Measurements from ENCODE around the gene IGSF23.
"Not testable (repeated sequence)": the region's sequence is repeated elsewhere in the genome, so short reads cannot be mapped to it uniquely, and the experiment has no call there.

IGSF23 gene

DNA sequence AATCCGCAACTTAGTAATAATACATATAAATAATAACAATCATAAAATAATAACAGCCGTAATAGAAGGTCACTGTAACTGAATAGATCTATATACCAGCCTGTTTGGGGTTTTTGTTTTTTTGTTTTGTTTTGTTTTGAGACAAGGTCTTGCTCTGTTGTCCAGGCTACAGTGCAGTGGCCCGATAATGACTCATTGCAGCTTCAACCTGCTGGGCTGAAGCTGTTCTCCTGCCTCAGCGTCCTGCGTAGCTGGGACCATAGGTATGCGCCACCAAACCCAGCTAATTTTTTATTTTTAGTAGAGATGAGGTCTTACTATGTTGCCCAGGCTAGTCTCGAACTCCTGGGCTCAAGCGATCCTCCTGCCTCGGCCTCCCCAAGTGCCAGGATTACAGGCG lies 950 bp downstream of the IGSF23 start:
- no peak for DNase-seq

DNA sequence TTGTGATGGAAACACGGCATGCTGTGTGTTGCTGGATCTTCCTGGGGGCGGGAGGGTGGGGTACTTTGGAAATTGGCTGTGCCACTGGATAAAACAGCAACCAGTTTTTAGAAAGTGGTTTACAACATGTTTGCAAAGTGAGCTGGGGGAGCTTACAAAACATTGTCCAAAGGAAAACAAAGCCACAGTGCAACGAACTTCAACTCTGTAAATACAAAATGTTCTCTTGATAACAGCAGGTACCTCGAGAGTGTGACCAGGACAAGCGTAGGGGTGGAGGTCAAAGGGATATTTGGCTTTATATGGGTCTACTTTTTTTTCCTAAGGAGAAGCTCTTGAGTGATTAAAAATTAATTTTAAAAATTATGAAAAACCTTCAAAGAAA lies 2.5 kb downstream of the IGSF23 start:
- DNase-seq = no peak

DNA sequence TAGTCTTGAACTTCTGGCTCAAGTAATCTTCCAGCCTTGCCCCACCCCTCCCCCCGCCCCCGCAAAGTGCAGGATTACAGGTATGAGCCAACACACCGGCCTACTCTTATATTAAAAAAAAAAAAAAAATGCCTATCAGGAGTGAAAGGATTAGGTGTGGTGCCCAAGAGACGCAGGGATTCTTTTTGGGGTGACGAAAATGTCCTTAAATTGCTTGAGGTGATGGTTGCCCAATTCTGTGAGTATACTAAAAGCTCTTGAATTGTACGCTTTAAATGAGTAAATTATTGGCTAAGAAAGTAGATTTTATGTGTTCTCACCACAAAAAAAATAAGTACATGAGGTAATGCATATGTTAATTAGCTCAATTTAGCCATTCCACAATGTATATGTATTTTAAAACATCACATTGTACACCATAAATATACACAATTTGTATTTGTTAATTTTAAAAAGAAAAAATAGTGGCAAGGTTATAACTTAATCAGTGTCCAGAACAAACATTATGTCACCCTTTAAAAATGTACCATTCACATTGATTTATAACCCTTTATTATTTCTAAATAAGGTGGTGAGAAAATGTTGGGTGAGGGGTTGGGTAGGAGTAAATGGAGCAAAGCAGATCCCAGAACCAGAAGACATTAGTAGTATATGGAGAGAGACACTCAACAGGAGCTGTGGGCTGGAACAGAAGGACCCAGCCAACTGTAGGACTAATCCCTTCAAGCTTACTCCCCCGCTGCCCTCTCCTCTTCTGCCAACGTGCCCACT lies 3.9 kb downstream of the IGSF23 start:
- DNase-seq = no peak

DNA sequence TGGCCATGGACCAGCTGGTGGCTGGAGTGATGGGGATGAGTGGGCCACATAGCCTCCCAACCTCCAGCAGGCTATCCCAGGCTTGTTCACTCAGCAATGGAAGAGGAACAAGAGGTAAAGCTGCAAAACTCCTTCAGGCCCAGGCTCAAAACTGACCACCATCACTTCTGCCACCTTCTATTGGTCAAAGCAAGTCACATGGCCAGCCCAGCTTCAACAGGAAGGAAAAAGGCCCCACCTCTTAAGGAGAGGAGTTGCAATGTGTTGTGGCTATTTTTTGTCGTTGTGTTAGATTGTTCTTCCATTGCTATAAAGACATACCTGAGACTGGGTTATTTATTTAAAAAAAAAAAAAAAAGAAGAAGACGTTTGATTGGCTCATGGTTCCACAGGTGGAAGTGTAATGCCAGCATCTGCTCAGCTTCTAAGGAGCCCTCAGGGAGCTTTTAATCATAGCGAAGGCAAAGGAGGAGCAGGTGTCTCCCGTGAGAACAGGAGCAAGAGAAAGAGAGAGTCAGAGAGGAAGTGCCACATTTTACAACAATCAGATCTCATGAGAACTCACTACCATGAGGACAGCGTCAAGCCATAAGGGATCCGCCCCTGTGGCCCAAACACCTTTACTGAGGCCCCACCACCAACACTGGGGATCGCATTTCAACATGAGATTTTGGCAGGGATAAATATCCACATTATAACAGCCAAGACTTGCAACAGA lies 5.4 kb downstream of the IGSF23 start:
- no peak for DNase-seq

- DNase-seq = no peak
Measured at GRCh38 chr19:44620667-44621066, 7.3 kb downstream of the IGSF23 start.

DNA sequence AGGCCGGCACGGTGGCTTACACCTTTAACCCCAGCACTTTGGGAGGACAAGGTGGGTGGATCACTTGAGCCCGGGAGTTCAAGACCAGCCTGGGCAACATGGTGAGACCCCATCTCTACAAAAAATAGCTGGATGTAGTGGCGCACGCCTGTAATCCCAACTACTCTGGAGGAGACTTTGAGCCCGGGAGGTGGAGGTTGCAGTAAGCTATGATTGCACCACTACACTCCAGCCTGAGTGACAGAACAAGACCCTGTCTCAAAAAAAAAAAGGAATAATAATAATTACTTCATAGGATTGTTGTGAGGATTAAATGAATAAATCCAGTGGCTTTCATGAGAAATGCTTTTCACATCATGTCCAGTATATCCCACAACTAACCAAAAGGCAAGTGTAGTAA lies 8.0 kb downstream of the IGSF23 start:
- no peak for DNase-seq

- no peak for DNase-seq
Measured at GRCh38 chr19:44623080-44623479, 9.7 kb downstream of the IGSF23 start.

GRCh38 chr19:44623626-44624025 lies 10.3 kb downstream of the IGSF23 start:
- no peak for DNase-seq

- DNase-seq = no peak
Measured at GRCh38 chr19:44624840-44625354, 11.5 kb downstream of the IGSF23 start.

GRCh38 chr19:44625637-44626036 lies 12.3 kb downstream of the IGSF23 start:
- not testable (repeated sequence) for DNase-seq

DNA sequence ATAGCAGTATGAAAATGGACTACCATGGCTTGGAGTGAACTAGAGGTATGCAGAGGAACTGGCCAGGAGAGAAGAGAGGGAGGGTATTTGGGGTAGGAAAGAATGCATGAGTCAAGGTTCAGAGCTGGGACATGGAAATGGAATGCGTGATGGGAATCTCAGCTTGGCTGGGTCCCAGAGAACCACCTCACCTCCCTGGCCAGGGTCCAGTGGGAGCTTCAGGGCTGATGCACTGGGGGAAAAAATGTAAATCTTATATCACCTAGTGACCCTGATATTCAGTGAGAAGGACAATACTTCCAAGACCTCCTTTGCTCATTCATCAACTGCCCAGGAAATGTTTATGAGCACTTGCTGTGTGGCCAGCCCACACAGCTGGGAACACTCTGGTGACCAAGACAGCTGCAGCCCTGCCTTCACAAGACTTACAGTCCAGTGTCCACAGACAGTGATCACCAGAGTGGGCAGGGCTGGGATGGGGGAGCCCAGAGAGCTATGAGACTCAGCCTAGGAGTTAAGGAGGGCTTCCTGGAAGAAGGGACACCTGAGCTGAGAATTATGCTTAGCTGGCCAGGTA lies 12.8 kb downstream of the IGSF23 start:
- DNase-seq = no peak

GRCh38 chr19:44627631-44628030 lies 14.3 kb downstream of the IGSF23 start:
- no peak for DNase-seq

- DNase-seq = no peak
Measured at GRCh38 chr19:44628793-44629192, 15.4 kb downstream of the IGSF23 start.

GRCh38 chr19:44631611-44632010 lies 18.2 kb downstream of the IGSF23 start:
- DNase-seq = not testable (repeated sequence)

DNA sequence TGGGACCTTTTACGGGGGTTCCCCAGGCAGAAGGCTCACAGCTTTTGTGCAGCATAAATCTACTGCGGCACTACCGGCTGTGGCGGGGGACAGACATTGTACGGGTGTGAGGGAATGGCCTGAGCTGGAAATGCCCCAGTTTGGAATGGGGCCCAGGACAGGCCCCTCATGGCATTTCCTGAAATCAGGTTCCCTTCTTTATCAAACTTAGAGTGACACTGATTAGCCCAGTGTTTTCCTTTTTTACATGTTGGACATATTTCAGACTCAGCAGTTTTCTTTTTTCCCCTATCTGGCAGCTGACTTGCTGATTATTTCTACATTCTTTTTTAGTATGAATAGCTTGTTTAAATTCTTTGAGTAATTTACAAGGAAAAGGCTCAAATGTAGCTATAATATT lies 20.7 kb downstream of the IGSF23 start:
- not testable (repeated sequence) for DNase-seq

DNA sequence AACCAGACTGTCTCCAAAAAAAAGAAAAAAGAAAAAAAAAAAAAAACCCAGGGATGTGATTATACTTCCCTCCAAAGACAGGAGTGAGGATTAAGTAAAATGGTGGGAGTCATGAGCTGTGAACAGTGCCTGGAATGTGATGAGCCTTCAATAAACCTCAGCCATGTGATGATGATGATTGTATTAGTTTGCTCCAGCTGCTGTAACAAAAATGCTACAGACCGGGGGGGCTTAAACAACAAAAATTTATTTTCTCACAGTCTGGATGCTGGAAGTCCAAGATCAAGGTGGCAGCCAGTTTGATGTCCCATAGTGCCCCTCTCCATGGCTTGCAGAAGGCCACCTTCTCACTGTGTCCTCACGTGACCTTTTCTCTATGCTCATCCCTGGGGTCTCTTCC lies 21.4 kb downstream of the IGSF23 start:
- no peak for DNase-seq

DNA sequence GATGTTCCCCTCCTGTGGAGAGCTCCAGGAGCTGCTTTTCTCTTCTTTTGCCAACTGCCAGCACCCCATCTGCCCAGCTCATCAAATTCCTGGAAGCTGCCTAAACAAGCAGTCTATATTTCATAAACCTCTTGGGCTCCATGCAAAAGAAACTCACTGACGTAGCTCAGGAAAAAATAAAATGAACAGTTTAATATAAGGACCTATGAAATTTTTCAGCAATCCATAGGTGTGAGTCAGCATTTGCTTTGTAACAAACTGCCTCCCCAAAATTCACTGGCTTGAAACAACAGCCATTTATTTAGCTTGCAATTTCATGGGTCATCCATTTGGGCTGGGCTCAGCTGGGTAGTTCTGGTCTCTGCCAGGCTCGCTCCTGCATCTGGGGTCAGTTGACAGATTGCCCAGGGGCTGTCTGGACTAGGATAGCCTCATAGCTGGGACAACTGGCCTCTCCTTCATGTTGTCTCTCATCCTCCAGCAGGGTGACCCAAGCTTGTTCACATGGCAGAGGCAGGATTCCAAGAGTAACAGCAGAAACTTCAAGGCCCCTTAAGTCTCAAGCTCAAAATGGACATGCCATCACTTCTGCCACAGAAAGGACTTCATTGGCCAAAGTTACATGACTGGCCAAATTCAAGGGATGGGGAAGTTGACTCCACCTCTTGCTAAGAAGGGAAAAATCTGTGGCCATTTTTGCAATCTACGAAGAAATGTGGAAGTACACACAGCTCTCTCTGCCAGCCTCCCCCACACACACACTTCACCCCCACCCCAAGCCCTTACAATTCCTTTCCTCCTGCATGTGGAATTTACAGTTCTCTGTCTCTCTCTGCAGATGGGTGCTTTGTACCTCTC lies 22.4 kb downstream of the IGSF23 start:
- DNase-seq = no peak

DNA sequence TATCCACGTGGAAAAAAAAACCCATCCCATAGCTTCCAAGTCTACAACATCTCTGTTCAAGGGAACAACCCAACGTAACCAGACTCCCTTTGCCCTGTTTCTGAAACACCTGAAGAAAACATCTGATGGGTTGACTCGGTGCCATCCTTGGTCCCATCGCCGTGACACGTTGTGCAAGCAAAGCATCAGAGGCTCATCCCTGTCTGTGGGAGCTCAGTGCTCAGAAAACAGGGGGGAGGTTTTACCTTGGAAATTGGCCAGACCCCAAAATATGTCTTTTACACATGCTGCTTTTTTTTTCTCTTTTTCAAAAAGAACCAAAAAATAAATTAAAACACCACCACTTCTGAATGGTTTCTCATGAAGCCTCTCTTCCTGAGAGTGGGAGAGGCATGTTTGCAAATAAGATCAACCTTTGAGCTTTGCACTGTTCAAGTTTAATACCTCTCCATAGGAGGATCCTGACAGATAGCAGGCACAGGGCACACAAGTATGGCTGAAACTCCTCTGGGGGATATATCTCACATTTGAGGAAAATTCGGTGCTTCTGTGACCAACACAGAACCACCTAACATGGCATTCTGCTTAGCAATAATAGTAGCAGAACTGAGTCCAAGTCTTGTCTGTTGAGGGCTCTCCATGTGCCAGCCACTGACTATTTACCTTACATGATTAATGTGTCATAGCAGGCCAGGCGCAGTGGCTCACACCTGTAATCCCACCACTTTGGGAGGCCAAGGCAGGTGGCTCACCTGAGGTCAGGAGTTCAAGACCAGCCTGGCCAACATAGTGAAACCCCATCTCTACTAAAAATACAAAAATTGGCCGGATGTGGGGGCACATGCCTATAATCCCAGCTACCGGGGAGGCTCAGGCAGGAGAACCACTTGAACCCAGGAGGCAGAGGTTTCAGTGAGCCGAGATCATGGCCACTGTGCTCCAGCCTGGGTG lies 23.4 kb downstream of the IGSF23 start:
- no peak for DNase-seq

DNA sequence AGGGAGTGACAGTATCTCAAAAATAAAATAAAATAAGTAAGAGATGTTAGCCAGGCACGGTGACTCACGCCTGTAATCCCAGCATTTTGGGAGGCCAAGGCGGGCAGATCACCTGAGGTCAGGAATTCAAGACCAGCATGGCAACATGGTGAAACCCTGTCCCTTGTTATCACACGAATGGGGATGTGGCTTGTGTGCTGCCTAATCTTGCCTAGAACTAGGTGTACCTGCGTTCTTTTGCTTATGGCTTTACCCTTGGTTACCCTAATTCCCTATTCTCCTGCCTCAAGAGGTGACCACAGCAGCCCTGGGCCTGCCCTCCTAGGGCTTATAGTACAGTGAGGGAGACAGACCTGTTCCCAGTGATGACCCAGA lies 24.0 kb downstream of the IGSF23 start:
- no peak for DNase-seq

GRCh38 chr19:44640518-44640917 lies 27.2 kb downstream of the IGSF23 start:
- no peak for DNase-seq

GRCh38 chr19:44641501-44642265 lies 28.3 kb downstream of the IGSF23 start:
- no peak for DNase-seq

Measured in CD4-positive, alpha-beta T cell treated with Interleukin-17A for 4 hours (primary cell).